Endothelial cell of umbilical vein (primary cell): ENCODE results near the gene OGDH. TPM values are rescaled to one million over a fixed set of nuclear protein-coding genes. Genes with fewer than 3 reads are reported as not detected.

ENCODE experiments used
- BruUV-seq: library from RNA; stranded (reverse); fragments of 400-500 nt; replicated peaks from 2 replicates; lab custom pipeline; 2021; lab: Mats Ljungman, UMichigan
- CTCF ChIA-PET: fragments of 300-600, 350-600 bp; sonication (Branson Sonifier 250); formaldehyde crosslinking; loops from one replicate; lab custom pipeline; 2021; ENCODE audit warnings: antibody characterized with exemption, inconsistent platforms; lab: Charles Lee
- POLR2A ChIA-PET: fragments of 300-600, 350-600 bp; sonication (Branson Sonifier 250); formaldehyde crosslinking; loops from one replicate; lab custom pipeline; 2021; ENCODE audit warnings: antibody characterized with exemption, inconsistent platforms; lab: Charles Lee
- DNase-seq: peaks from one replicate; pipeline ENCODE4 v3.0.0-alpha.2; 2011; ENCODE audit warnings: low read depth, low spot score
- FAIRE-seq: peaks from 2 replicates; lab custom pipeline; 2011; peaks lifted over from hg19 to GRCh38; lab: Jason Lieb, UNC
- H2AFZ ChIP-seq: 2 replicates; pipeline ENCODE4 v1.6.0; 2012; ENCODE audit warnings: low read depth, low read length, control low read depth, inconsistent platforms
- H3K27ac ChIP-seq: 2 replicates; pipeline ENCODE4 v1.5.1; 2011; ENCODE audit warnings: low read depth, mild to moderate bottlenecking, control low read depth, low read length, moderate library complexity; ENCODE audit not compliant: insufficient read depth
- H3K27me3 ChIP-seq, 2 experiments: 2 replicates each; pipeline versions ENCODE4 v1.6.0 to v1.6.1; 2011; ENCODE audit warnings: low read length in 2 of 2, mixed read lengths in 1 of 2; ENCODE audit not compliant: control insufficient read depth in 2 of 2, insufficient read depth in 2 of 2
- H3K36me3 ChIP-seq, 2 experiments: 2 replicates in 1 of 2; 3 replicates in 1 of 2; pipeline ENCODE4 v1.5.1; 2011; ENCODE audit warnings: low read length in 2 of 2, mild to moderate bottlenecking in 1 of 2, moderate library complexity in 1 of 2; ENCODE audit not compliant: control insufficient read depth in 2 of 2, insufficient read depth in 2 of 2; ENCODE audit errors: extremely low read depth in 1 of 2
- H3K4me1 ChIP-seq: 3 replicates; pipeline ENCODE4 v1.5.1; 2011; ENCODE audit warnings: mild to moderate bottlenecking, low read length; ENCODE audit not compliant: control insufficient read depth, insufficient read depth; ENCODE audit errors: extremely low read depth
- H3K4me2 ChIP-seq: 2 replicates; pipeline ENCODE4 v1.6.1; 2011; ENCODE audit warnings: low read length, control low read depth, mixed read lengths; ENCODE audit not compliant: insufficient read depth
- H3K4me3 ChIP-seq, 3 experiments: fragments of 200-600 bp in 1 of 3; sonication (generic), shearing (Covaris generic) in 1 of 3; replicated peaks in 1 of 3; 2 replicates each; pipeline ENCODE4 v1.5.1; 2011 to 2016; ENCODE audit warnings: control low read depth in 3 of 3, low read length in 3 of 3, mild to moderate bottlenecking in 2 of 3, inconsistent platforms in 1 of 3, low read depth in 1 of 3, moderate library complexity in 1 of 3; ENCODE audit not compliant: insufficient read depth in 1 of 3
- H3K79me2 ChIP-seq: 2 replicates; pipeline ENCODE4 v1.6.0; 2012; ENCODE audit warnings: low read length, inconsistent platforms; ENCODE audit not compliant: control insufficient read depth, insufficient read depth
- H3K9ac ChIP-seq: replicated peaks from 2 replicates; pipeline ENCODE3; 2011; ENCODE audit warnings: low read length, control low read depth; ENCODE audit not compliant: insufficient read depth; ENCODE audit errors: extremely low read depth
- H3K9me1 ChIP-seq: replicated peaks from 3 replicates; pipeline ENCODE4 v1.6.0; 2011; ENCODE audit warnings: mild to moderate bottlenecking, low read length; ENCODE audit not compliant: control insufficient read depth, insufficient read depth; ENCODE audit errors: extremely low read depth
- H3K9me3 ChIP-seq: replicated peaks from 2 replicates; pipeline ENCODE4 v1.5.1; 2012; ENCODE audit warnings: low read length, inconsistent platforms; ENCODE audit not compliant: control insufficient read depth, insufficient read depth
- H4K20me1 ChIP-seq: replicated peaks from 2 replicates; pipeline ENCODE3; 2011; ENCODE audit warnings: mild to moderate bottlenecking, low read length; ENCODE audit not compliant: control insufficient read depth, insufficient read depth; ENCODE audit errors: extremely low read depth
- CTCF ChIP-seq, 2 donors: IDR thresholded peaks; 1 replicate in 1 of 2; 2 replicates in 1 of 2; pipeline ENCODE4 v1.5.1; 2011; ENCODE audit warnings: low read length in 2 of 2, mild to moderate bottlenecking in 2 of 2, moderate library complexity in 2 of 2, control low read depth in 1 of 2, inconsistent platforms in 1 of 2, low read depth in 1 of 2; ENCODE audit not compliant: insufficient read depth in 1 of 2; ENCODE audit errors: extremely low read depth in 1 of 2
- FOS ChIP-seq: IDR thresholded peaks from 2 replicates; pipeline ENCODE4 v1.6.1; 2011; ENCODE audit warnings: mild to moderate bottlenecking, low read length, moderate library complexity, borderline replicate concordance; ENCODE audit not compliant: insufficient read depth
- MYC ChIP-seq: IDR thresholded peaks from one replicate; pipeline ENCODE4 v1.6.1; 2011; ENCODE audit warnings: mild to moderate bottlenecking, low read depth, low read length
- POLR2A ChIP-seq: IDR thresholded peaks from 2 replicates; pipeline ENCODE4 v1.6.1; 2012; ENCODE audit warnings: low read depth, mild to moderate bottlenecking, control low read depth, low read length
- POLR2AphosphoS5 ChIP-seq: IDR thresholded peaks from 2 replicates; pipeline ENCODE4 v1.6.1; 2012; ENCODE audit warnings: low read depth, mild to moderate bottlenecking, control low read depth, low read length, moderate library complexity; ENCODE audit not compliant: insufficient read depth
- dilution Hi-C: fragments of 300-500 bp; cut with MboI; formaldehyde crosslinking; loops from one replicate; pipeline ENCODE4 v1.15.0; 2019; ENCODE audit warnings: low sequenced_read_pairs; ENCODE audit not compliant: extremely low pct_ligation_motif_present
- intact Hi-C: fragments of 100-400 bp; cut with micrococcal nuclease; formaldehyde crosslinking; loops from one replicate; pipeline ENCODE4 v1.10.0; 2022
- polyA plus RNA-seq, 4 experiments: library from polyadenylated mRNA; depleted of rRNA in 3 of 4; stranded (reverse) in 3 of 4; unstranded in 1 of 4; fragments of >200 nt; gene quantifications; 2 replicates each; pipeline versions ENCODE4 v1.2.1 to v1.2.3, GENCODE V29; 2011 to 2012; ENCODE audit warnings: missing spikeins in 1 of 4
- total RNA-seq: library from RNA; stranded (reverse); gene quantifications from 2 replicates; pipeline ENCODE4 v1.2.3, GENCODE V29; 2021

The OGDH gene
- total and polyA plus RNA-seq, 2 donors (not counting 3 experiments of a cell fraction or from before 2014, with no cell fraction given): 88.9 to 92.9 TPM

GRCh38 chr7:44559485-44559884, 46.9 kb upstream of the OGDH start:
- Histone ChIP-seq H3K4me2 (no peak overlapping the region), H3K4me3 (no peak overlapping the region)

More at GRCh38 chr7:44559485-44559884, 46.9 kb upstream of the OGDH start:
- H3K79me2 ChIP-seq: no peaks in the 10 kb centered on the region
- TF ChIP-seq MYC (no peak), FOS (no peak), POLR2AphosphoS5 (no peak), CTCF (IDR thresholded peaks at IDR 0.05; ENCODE audit: extremely low read depth in 1 of 2, insufficient read depth in 1 of 2, low read depth in 1 of 2, low read length in 2 of 2) (no peak), POLR2A (no peak)
- dilution Hi-C loops: no loop called here
- no peak overlapping the region for H2AFZ ChIP-seq
- ChIA-PET CTCF (no interaction called here), POLR2A (no interaction called here)
- intact Hi-C loops: no loop called here
- H3K36me3 ChIP-seq: peaks cover 0 to 5% of the 10 kb centered on the region in 2 experiments
- no peak overlapping the region for H3K9ac ChIP-seq
- H3K9me1 ChIP-seq: no peaks in the 10 kb centered on the region
- DNase-seq (no peak), FAIRE-seq (no peak)
- H3K27me3 ChIP-seq: no peaks in the 10 kb centered on the region
- H3K9me3 ChIP-seq: no peaks in the 10 kb centered on the region
- H4K20me1 ChIP-seq: no peaks in the 10 kb centered on the region
- no peaks in the 10 kb centered on the region for H3K4me1 ChIP-seq
- no TSS peak for BruUV-seq
- no peak overlapping the region for H3K27ac ChIP-seq
